Vagina (tissue), 2 donors: ENCODE measurements around the gene RBBP5. TPM values are rescaled to one million over a fixed set of nuclear protein-coding genes. Genes with fewer than 3 reads are reported as not detected.

Source experiments
- DNase-seq, 2 donors: peaks; one replicate each; pipeline ENCODE4 v3.0.0-alpha.2; 2017; ENCODE audit errors: extremely low spot score in 2 of 2
- H3K27ac ChIP-seq: fragments of 200-600 bp; sonication (generic); one replicate; pipeline ENCODE4 v1.5.1; 2019
- H3K27me3 ChIP-seq: fragments of 200-600 bp; sonication (generic); one replicate; pipeline ENCODE4 v1.5.1; 2019
- H3K36me3 ChIP-seq, 2 donors: fragments of 200-600 bp; sonication (generic); one replicate each; pipeline ENCODE4 v1.5.1; 2017 to 2019
- H3K4me1 ChIP-seq: fragments of 200-600 bp; sonication (generic); one replicate; pipeline ENCODE4 v1.5.1; 2019
- H3K4me3 ChIP-seq, 2 donors: fragments of 200-600 bp; sonication (generic); 1 replicate in 1 of 2; 2 replicates in 1 of 2; pipeline ENCODE4 v1.5.1; 2016 to 2019
- H3K9me3 ChIP-seq: fragments of 200-600 bp; sonication (generic); one replicate; pipeline ENCODE4 v1.5.1; 2019
- POLR2A ChIP-seq, 2 donors: fragments of 450-650 bp; IDR thresholded peaks; one replicate each; pipeline ENCODE4 v1.6.1; 2017; ENCODE audit warnings: antibody characterized with exemption in 2 of 2, mild to moderate bottlenecking in 2 of 2, moderate library complexity in 2 of 2
- POLR2AphosphoS5 ChIP-seq, 2 donors: sonication (generic); formaldehyde crosslinking; IDR thresholded peaks; one replicate each; pipeline ENCODE4 v1.9.0; 2017; ENCODE audit warnings: antibody characterized with exemption in 2 of 2, mild to moderate bottlenecking in 2 of 2, low read depth in 1 of 2; ENCODE audit not compliant: insufficient read depth in 1 of 2
- intact Hi-C: fragments of 100-400 bp; cut with DNase I; formaldehyde crosslinking; loops from one replicate; pipeline ENCODE4 v1.15.1; 2023
- total RNA-seq: library from RNA; depleted of rRNA; stranded (reverse); fragments of >200 nt; gene quantifications from one replicate; pipeline ENCODE4 v1.2.3, GENCODE V29; 2016
- TF ChIP-seq, protein P1 (sequence below), 3 experiments: fragments of 450-650 bp in 2 of 3; fragments of 200-600 bp in 1 of 3; sonication (generic) in 1 of 3; IDR thresholded peaks; one replicate each; pipeline ENCODE4 v1.5.1; 2017 to 2019; ENCODE audit warnings: antibody characterized with exemption in 3 of 3, mild to moderate bottlenecking in 2 of 3, moderate library complexity in 2 of 3

RBBP5 gene
- total RNA-seq, 1 donor from 2014 or later = 11.3 TPM

DNA sequence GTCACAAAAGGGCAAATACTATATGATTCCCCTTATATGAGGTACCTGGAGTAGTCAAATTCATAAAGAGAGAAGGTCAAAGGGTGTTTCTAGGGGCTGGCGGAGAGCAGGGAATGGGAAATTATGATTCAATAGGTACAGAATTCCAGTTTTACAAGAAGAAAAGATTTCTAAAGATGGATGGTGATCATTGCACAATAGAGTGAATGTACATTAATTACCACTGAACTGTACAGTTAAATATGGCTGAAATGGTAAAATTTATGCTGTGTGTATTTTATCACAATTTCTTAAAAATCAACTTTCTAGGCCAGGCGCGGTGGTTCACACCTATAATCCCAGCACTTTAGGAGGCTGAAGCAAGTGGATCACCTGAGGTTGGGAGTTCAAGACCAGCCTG, 19.4 kb downstream of the RBBP5 start:
- no peaks in the 10 kb centered on the region for H3K27me3 ChIP-seq
- intact Hi-C loops = no loop called here
- no peak for TF ChIP-seq POLR2AphosphoS5 (IDR thresholded peaks at IDR 0.05; ENCODE audit: insufficient read depth in 1 of 2, low read depth in 1 of 2)
- TF ChIP-seq, protein P1, sequence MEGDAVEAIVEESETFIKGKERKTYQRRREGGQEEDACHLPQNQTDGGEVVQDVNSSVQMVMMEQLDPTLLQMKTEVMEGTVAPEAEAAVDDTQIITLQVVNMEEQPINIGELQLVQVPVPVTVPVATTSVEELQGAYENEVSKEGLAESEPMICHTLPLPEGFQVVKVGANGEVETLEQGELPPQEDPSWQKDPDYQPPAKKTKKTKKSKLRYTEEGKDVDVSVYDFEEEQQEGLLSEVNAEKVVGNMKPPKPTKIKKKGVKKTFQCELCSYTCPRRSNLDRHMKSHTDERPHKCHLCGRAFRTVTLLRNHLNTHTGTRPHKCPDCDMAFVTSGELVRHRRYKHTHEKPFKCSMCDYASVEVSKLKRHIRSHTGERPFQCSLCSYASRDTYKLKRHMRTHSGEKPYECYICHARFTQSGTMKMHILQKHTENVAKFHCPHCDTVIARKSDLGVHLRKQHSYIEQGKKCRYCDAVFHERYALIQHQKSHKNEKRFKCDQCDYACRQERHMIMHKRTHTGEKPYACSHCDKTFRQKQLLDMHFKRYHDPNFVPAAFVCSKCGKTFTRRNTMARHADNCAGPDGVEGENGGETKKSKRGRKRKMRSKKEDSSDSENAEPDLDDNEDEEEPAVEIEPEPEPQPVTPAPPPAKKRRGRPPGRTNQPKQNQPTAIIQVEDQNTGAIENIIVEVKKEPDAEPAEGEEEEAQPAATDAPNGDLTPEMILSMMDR (IDR thresholded peaks at IDR 0.05) = no peak
- no peak for TF ChIP-seq POLR2A (IDR thresholded peaks at IDR 0.05)
- H3K4me1 ChIP-seq = no peaks in the 10 kb centered on the region
- no peaks in the 10 kb centered on the region for H3K9me3 ChIP-seq
- DNase-seq = no peak
- H3K4me3 ChIP-seq = no peak overlapping the region
- no peak overlapping the region for H3K27ac ChIP-seq
- peaks cover 8 to 83% of the 10 kb centered on the region in 2 donors for H3K36me3 ChIP-seq

- Histone ChIP-seq H3K27me3 (no peaks in the 10 kb centered on the region), H3K4me3 (no peak overlapping the region), H3K27ac (no peak overlapping the region), H3K9me3 (no peaks in the 10 kb centered on the region), H3K36me3 (peaks cover 8 to 89% of the 10 kb centered on the region in 2 donors), H3K4me1 (no peaks in the 10 kb centered on the region)
- TF ChIP-seq, protein P1 (IDR thresholded peaks at IDR 0.05) = no peak
- TF ChIP-seq POLR2AphosphoS5 (IDR thresholded peaks at IDR 0.05; ENCODE audit: insufficient read depth in 1 of 2, low read depth in 1 of 2) (no peak), POLR2A (IDR thresholded peaks at IDR 0.05) (no peak)
- intact Hi-C loops = no loop called here
- no peak for DNase-seq
These were observed 23.5 kb downstream of the RBBP5 start for GRCh38 chr1:205098242-205098641.

DNA sequence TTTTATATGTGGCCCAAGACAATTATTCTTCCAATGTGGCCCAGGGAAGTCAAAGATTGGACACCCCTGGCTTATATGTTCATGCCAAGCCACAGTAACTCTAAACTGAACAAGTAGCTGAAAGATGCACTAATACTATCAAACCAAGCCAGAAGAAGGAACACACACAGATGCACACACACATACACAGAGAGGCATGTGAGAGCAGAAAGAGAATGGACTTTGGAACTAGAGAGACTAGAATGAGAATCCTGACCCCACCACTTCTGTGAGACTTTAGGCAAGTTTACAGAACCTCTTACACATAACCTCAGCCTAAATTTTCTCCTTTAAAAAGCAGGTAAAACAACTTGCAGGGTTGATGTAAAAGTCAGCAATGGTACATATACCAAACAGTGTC, 26.4 kb downstream of the RBBP5 start:
- Histone ChIP-seq H3K9me3 (no peaks in the 10 kb centered on the region), H3K4me3 (no peak overlapping the region), H3K4me1 (no peaks in the 10 kb centered on the region), H3K27ac (no peak overlapping the region), H3K36me3 (peaks cover 8 to 83% of the 10 kb centered on the region in 2 donors), H3K27me3 (no peaks in the 10 kb centered on the region)
- no peak for TF ChIP-seq POLR2AphosphoS5 (IDR thresholded peaks at IDR 0.05; ENCODE audit: insufficient read depth in 1 of 2, low read depth in 1 of 2)
- no peak for TF ChIP-seq POLR2A (IDR thresholded peaks at IDR 0.05)
- TF ChIP-seq, protein P1 (IDR thresholded peaks at IDR 0.05) = no peak
- intact Hi-C loops = no loop called here
- DNase-seq = no peak

DNA sequence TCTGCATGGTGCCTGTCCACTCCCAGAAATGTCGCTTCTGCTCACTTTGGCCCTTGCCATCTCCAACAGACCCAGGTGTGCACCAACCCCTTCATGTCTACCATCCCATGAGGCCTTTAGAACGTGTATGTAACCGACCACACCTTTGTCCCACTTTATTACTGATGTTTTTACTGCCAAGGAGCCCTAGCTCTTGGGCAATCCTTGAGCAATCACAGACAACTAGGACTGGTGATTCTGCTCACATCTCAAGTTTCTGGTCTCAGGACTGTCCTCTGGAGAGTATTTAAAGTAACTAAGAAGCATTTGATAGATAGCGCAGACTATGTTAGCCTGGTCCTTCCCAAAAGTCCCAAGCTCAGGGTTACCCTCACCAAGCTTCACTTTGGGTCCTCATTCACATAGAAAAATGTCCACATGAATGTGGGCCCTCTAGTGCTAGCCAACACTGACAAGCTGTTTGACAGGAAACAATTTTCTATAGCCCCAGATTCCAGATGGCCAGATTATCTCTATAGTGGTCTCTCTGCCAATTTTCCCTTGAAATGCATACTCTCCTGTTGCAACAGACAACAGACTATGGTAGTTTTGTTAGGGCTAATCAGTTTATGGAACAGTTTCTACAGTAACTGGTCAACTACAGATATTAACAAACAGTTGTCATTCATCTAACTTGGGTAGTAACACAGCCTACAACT, 30.6 kb downstream of the RBBP5 start:
- Histone ChIP-seq H3K27ac (no peak overlapping the region), H3K4me1 (no peaks in the 10 kb centered on the region), H3K9me3 (no peaks in the 10 kb centered on the region), H3K4me3 (no peak overlapping the region), H3K36me3 (peaks cover 0 to 62% of the 10 kb centered on the region in 2 donors), H3K27me3 (no peaks in the 10 kb centered on the region)
- intact Hi-C loops = no loop called here
- TF ChIP-seq, protein P1 (IDR thresholded peaks at IDR 0.05) = no peak
- TF ChIP-seq POLR2A (IDR thresholded peaks at IDR 0.05) (no peak), POLR2AphosphoS5 (IDR thresholded peaks at IDR 0.05; ENCODE audit: insufficient read depth in 1 of 2, low read depth in 1 of 2) (no peak)
- no peak for DNase-seq

GRCh38 chr1:205088341-205088740, 33.4 kb downstream of the RBBP5 start:
- Histone ChIP-seq H3K36me3 (peaks cover 0 to 40% of the 10 kb centered on the region in 2 donors), H3K4me1 (no peaks in the 10 kb centered on the region), H3K4me3 (no peak overlapping the region), H3K27me3 (no peaks in the 10 kb centered on the region), H3K27ac (no peak overlapping the region), H3K9me3 (no peaks in the 10 kb centered on the region)
- TF ChIP-seq POLR2A (IDR thresholded peaks at IDR 0.05) = no peak
- TF ChIP-seq, protein P1 (IDR thresholded peaks at IDR 0.05) = no peak
- TF ChIP-seq POLR2AphosphoS5 (IDR thresholded peaks at IDR 0.05; ENCODE audit: insufficient read depth in 1 of 2, low read depth in 1 of 2) = no peak
- intact Hi-C loops = no loop called here
- no peak for DNase-seq
